GM21786 (cell line): Measurements from ENCODE around the gene RRP8.

Source experiments
- ATAC-seq: cut with Tn5 transposase; IDR thresholded peaks from one replicate; pipeline ENCODE4 v1.9.1; 2021; ENCODE audit not compliant: unreplicated experiment

Gene RRP8

DNA sequence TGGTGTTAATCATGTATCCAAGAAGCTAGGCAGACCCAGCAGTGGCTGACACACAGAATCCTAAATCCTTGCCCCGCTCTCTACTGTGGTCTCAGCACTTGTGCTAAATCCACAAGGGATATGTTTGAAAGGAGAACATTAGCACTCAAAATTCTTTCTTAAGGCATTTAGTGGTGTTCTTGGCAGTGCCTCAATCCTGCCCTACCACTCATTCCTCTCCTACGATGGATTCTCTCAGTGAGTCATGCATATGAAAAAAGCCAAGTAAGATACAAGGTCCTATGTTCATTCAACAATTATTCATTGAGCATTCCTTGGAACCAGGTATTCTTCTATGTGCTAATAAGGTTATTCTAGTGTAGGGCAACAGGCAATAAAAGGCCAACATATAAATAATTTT, 31.2 kb downstream of the RRP8 start:
- no peak for ATAC-seq

DNA sequence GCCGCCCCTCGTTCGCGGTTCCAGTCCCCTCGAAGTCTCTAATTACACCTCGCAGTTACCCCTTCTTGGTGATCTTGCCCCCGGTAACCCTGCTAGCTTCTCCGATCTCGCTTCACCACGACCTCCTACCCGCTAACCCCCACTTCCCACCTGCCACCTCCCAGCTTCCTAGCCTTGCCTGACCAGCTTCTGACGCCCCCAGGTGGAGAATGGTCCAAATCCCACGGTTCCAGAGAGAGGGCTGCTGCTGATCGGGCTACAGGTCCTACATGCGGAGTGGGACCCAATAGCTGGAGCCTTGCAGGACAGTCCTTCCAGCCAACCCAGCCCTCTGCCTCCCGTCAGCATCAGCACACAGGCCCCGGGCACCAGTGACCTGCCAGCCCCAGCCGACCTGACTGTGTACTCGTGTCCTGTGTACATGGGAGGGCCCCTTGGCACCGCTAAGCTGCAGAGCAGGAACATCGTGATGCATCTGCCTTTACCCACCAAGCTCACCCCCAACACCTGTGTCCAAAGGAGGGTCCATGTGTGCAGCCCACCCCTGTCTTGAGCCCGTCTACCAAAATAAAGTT, 31.9 kb downstream of the RRP8 start:
- ATAC-seq: no peak

DNA sequence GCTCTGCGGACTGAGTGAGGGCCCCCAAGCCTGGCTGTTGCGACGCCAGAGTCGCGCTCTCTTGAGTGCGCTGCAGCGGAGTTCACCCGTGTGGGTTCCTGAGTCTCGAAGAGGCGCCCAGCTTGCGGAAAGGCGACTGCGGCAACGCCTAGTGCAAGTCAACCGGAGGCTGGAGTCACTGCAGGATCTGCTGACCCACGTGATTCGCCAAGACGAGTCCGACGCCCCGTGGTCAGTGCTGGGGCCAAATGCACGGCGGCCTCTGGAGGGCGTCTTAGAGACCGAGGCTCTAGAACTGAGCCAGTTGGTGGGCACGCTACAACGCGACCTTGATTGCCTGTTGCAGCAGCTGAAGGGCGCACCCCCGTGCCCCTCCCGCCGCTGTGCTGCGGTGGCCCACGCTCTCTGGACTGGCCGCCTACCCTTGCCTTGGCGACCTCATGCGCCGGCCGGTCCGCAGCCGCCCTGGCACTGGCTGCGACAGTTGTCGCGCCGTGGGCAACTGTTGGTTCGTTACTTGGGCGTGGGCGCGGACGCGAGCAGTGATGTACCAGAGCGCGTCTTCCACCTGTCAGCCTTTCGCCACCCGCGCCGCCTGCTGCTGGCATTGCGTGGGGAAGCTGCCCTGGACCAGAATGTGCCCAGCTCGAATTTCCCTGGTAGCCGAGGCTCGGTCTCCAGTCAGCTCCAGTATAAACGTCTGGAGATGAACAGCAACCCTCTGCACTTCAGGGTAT, 32.6 kb downstream of the RRP8 start:
- no peak for ATAC-seq

DNA sequence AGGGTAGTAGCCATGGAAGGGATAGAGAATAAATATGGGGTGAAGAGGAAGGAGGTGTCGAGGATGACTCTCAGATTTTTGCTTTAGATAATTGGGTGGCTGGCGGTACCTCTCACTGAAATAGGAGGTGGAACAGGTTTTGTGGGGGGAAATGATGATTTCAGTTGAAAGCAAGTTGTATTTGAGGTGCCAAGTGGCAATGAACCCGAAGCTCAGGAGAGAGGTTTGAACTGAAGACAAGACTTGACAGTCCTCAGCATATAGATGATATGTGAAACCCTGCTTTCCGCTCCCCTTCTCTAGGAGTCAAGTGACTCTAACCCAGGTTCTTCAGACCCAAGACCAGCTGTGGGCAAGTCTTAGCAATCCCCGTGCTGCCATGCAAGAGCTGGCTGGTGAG, 33.7 kb downstream of the RRP8 start:
- ATAC-seq: no peak

DNA sequence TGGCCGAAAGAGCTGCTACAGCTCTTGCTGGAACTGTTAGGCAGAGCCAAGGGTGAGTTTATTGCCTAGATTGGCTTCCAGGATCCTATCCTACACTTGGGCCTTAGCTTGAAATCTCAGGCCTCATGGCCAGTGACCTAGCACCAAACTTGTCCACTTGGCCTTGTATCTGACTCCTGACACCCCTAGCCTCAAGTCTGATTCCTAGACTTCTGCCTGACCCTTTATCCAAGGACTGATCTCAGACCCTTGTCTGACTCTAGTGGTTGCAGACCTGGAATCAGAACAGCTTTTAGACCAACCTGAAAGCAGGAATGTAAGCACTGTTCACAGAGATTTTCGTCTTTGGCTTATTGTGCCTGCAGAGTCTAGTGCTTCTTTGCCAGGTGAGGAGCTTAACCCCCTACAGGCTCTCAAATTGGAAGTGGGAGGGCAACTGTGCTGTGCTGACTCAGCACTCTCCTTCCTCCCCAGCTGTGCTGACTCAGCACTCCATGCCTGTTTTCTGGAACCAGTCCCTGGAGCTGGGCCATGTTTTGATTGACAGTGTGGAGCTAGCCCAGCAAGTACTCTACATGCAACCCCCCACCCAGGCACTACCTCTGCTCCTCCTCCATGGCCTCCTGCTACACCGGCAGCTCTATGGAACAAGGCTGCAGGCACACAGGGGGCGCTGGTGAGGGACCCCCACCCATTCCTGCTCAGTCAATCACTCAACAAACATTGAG, 35.1 kb downstream of the RRP8 start:
- no peak for ATAC-seq

DNA sequence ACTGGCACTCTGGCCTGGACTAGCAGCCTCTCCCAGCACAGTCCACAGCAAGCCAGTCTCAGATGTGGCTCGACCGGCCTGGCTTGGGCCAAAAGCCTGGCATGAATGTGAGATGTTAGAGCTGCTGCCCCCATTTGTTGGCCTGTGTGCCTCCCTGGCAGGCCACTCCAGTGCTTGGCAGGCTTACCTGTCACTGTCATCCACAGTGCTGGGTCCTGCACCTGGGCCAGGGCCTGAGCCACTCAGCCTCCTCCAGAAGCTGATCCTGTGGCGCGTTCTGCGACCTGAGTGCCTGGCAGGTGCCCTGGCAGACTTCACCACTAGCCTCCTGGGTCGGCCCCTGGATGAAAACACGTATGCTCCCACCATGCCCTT, 36.1 kb downstream of the RRP8 start:
- ATAC-seq: no peak

DNA sequence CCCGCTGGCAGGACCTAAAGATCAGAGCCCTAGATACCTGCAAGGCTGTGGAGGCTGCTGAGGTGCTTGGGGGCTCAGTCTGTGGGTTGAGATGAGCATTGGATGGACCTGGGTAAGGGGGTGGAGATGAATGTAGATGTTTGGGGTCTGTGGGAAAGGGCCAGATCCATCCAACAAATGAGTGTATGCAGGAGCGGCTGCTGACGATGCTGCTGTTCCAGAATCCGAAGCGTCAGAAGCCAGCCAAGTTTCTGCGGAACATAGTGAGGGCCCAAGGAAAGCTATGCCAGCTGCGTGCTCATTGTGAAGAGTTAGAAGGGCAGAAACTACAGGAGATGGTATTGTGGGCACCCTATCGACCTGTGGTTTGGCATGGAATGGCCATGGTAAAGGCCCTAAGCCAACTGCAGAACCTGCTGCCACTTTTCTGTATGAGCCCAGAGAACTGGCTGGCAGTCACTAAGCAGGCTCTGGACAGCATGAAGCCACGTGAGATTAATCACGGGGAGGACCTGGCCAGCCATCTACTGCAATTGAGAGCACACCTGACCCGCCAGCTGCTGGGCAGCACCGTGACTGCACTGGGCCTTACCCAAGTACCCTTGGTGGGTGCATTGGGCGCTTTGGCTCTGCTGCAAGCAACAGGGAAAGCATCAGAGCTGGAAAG, 36.6 kb downstream of the RRP8 start:
- ATAC-seq: no peak

DNA sequence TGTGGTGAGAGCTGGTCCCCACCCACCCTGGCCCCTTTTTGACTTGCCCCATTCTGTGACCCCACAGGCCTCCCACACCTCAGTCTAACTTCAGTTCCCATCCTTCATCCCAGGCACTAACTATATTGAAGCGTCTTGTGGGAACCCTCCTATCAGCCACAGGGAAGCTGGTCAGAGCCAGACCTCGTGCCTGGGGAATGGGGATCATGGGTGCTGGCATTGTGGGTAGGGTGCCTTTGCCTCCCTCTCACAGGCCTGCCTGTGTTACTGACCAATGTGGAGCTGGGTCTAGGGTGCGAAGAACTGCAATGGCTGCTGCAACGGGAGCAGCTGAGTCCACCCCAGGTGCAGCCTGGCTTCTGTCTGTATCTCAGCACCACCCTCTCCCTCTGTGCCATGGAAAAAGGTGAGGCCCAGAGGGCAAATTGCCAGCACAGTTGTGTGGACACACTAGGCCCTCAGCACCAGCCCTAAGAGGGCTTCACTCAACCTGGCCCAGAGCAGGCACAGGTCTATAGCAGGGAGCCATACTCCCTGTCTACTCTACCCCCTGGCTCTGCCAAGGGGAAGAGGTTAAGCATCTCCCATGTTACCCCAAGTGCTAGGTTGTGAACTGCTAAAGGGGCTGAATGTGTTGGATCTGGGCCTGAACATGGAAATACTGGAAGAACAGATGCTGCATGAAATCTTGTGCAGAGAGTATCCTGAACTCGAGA, 37.3 kb downstream of the RRP8 start:
- ATAC-seq: no peak

DNA sequence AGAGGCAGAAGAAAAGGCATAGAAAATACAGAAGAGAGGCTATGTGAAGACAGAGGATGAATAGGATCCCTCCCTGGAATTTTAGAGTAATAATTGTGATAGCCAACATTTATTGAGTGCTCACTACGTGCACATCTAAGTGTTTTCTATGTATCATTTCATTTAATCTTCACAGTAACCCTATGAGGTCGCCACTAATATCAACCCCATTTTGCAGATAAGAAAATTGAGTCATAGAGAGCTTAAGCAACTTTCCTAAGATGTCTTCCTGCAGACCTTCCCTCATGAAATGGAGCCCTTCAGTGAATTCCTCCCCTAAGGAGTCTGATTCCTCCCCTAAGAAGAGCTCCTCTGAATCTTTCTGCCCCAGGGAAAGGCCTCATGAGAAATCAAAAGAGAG, 38.1 kb downstream of the RRP8 start:
- ATAC-seq: no peak

DNA sequence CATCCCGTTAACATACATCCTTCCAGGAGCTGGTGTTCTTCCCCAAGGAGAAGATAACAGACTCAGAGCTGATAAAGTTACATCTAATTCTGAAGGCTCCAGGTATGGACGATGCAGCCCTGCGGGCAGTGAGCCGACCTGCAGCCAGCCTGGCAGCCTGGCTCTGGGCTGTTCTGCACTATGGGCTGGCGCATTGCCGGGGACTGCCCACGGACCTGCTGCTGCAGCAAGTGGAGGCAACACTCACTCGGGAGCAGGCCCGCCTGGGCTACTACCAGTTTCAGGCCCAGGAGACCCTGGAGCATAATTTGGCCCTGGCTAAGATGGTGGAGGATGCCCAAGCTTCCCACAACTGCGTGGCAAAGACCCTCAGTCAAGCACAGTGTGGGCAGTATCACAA, 39.7 kb downstream of the RRP8 start:
- no peak for ATAC-seq

DNA sequence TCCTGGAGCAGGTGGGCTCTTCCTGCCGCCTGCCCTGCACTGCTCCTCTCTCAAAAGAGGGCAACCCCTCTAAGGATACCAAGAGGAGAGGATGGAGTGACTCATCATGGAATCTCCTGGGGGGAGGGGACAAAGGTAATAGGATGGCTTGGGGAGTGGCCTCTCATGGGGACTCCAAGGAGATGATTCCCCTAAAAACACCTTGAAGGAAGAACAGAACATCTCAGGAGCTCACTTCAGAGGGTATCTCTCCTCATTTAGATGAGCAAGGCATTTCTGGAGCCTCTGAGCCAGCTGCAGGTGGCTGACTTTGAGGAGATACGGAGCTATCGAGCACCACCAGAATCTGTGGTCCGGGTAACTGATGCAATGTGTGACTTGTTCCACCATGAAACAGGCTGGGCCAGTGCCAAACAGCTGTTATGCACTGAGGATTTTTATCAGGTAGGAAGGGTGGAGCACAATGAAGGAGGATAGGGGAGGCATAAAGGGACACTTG, 40.2 kb downstream of the RRP8 start:
- no peak for ATAC-seq

DNA sequence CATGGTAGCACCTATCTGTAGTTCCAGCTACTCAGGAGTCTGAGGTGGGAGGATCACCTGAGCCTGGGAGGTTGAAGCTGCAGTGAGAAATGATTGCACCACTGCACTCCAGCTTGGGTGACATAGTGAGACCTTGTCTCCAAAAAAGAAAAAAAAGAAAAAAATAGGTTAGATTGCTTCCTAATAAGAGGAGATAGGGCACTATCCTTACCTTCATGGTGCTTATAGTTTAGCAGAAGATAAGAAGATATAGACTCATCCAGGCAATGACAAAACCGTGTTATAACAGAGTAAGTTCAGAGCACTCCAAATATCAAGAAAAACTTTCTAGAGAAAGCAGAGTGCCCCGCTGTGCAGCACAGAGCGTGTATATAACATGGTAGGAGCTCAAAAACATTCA, 42.1 kb downstream of the RRP8 start:
- ATAC-seq: no peak

DNA sequence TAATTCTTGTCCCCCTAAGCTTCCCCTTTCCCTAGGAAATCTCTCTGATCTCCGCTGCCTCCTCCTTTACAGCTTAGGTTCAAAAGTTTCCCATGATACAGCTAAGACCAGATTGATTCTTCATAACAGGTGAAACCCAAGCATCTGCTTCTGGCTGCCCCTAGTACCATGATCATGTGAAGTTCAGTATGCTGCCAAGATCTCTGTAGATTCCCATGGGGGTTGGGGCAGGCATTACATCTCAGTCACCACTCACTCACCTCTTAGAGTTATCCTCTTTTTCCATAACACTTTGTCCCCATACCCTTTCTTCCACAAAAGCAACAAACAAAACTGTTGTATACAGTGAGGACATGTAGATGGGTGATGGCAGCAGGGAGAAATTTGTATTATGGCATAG, 44.0 kb downstream of the RRP8 start:
- ATAC-seq: no peak

DNA sequence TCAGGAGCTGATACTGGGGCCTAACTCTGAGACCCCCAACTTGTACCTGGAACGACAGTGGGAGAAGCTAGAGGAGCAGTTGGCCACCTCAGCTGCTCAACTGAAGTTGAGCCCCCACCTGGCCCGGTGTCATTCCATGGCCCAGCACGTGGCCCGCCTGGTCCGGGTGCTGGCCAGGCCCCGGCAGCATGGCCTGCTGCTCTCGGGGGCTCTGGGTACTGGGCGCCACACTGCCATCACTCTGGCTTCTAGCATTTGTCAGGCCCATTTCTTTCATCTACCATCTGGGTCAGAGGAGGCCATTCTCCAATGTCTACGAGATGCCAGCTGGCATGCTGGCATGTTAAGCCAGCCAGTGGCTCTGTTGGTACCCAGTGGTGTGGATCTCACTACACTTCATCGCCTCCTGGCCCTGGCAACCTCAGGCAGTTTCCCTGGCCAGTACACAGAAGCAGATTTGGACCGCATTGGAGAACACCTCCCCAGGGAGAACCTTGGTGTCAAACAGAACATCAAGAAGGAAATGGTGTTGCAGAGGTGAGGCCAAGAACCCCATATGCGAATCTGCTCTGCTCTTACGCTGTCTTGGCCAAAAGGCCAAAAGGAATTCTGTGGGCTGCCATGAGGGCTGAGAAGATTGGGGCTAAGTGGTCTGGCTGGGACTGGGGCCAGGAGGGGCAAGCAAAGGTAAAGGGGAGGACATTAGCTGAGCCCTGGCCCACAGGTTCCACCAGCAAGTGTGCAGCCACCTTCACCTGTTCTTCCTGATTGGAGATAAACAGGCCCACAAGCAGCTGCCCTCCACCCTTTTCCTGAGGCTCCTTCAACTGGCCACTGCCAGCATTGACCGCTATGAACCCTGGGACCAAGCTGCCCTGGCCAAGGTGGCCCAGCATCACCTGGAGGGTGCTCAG, 45.4 kb downstream of the RRP8 start:
- no peak for ATAC-seq

DNA sequence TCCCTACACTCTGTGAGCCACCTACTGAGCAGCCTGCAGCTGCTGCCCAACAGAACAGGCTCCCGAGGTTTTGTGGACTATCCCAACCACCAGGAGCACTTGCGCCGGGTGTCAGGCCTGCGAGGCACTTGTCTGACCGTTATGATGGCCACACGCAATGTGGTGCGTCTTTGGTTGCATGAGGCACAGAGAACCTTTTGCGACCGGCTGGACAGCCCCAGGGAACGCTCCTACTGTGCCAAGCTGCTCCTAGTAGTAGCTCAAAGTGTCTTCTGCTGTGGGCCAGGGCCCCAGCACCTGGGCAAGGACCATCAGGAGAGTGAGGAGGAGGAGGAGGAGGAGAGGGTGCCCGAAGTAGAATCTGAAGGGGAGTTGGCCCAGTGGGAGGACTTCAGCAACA, 46.4 kb downstream of the RRP8 start:
- ATAC-seq: no peak

DNA sequence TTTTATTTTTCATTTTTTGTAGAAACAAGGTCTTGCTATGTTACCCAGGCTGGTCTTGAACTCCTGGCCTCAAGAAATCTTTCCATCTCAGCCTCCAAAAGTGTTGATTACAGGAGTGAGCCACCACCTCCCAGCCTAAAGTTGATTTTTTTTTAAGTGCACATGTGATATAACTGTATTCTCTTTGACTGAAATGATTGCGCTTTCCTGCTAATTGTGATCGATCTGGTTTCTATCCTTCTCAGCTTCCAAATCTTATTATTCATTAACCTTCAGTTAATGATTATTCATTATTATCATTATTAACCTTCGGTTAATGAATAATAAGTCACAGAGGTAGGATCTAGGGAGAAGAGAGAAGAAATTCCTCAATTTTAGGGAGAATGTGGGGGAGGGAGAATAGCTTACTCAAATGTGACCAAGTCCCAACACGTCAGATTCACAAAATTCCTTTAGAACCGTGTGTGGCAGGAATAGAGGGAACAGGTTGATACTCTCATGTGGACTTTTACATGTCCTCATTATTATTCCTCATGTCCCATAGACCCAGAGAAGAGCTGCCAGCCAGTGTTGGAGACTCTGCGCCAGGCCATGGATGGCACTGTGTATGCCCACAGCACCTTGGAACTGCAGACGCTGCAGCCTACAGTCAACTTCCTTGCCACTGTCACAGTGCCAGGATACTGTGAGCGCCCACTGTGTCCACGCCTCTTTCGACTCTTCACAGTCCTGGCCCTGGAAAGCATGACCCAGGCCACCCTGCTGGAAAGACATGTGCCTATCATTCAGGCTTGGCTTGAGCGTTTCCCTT, 47.1 kb downstream of the RRP8 start:
- ATAC-seq: no peak

DNA sequence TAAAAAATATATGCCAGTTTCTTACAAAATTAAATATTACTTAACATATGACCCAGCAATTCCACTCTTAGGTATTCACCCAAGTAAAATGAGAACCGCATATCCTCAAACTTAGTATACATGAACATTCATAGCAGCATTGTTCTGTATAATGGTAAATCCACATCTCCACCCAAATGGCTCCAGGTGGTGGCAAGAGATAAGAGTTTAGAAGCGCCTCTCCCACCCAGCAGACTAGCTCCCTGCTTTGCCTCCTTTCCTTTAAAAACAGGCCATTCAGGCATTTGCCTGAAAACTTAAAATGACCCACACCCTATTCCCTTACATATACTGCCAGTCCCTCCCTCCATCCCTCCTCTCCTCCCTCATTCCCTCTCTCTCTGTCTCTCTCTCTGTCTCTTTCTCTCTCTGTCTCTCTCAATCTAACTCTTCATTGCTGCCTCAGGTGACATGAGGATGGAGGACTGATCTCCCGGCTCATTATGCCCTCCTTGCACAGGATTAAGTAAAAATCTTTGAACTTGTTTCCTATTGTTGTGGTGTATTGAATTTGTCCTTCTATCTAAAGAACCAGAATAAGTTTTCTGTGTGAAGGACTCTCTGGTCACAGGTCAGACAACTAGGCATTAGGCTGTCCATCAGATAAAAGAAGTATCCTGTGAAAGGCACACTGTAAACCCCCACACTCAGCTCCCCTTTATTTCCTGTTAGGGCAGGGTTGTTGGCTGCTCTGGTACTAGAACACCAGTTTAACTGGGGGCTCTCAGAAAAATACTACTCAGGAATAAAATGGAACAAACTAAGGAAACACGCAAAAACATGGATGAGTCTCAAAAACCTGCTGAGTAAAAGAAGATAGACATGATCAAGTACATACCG, 48.3 kb downstream of the RRP8 start:
- ATAC-seq: no peak

DNA sequence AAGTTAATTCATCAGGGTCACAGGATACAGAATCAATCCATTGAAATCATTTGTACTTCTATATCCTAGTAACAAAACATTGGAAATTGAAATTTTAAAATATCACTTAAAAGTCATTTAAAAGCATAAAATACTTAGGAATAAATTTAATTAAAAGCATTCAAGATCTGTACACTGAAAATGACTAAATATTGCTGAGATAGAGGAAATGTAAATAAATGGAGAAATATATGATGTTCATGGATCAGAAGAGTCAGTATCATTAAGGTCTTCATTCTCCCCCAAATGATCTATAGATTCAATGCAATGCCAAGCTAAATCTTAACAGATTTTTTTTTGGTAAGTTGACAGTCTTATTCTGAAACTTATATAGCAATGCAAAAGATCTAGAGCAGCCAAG, 49.8 kb downstream of the RRP8 start:
- ATAC-seq: no peak
